CD14-positive monocyte (primary cell): ENCODE data around the gene HACD3. TPM values are rescaled to one million over a fixed set of nuclear protein-coding genes. Genes with fewer than 3 reads are reported as not detected.

Experiments
- DNase-seq, 3 donors: peaks; one replicate each; pipeline ENCODE4 v3.0.0-alpha.2; 2011 to 2022
- H2AFZ ChIP-seq: 2 replicates; pipeline ENCODE4 v1.6.0; 2012; ENCODE audit warnings: mild to moderate bottlenecking, low read depth, low read length, inconsistent platforms; ENCODE audit not compliant: insufficient read depth, poor library complexity, severe bottlenecking
- H3K27ac ChIP-seq, 2 donors: 1 replicate in 1 of 2; 2 replicates in 1 of 2; pipeline ENCODE4 v1.5.1; 2012 to 2013; ENCODE audit warnings: low read length in 2 of 2, control low read depth in 1 of 2, inconsistent platforms in 1 of 2, low read depth in 1 of 2, mild to moderate bottlenecking in 1 of 2
- H3K27me3 ChIP-seq, 2 donors: one replicate each; pipeline versions ENCODE4 v1.6.0 to v1.6.1; 2011 to 2013; ENCODE audit warnings: low read length in 2 of 2; ENCODE audit not compliant: control insufficient read depth in 2 of 2, insufficient read depth in 2 of 2
- H3K36me3 ChIP-seq, 2 donors: replicated peaks in 1 of 2; 1 replicate in 1 of 2; 2 replicates in 1 of 2; pipeline versions ENCODE4 v1.5.1 to v1.6.1; 2012 to 2013; ENCODE audit warnings: low read length in 2 of 2, control low read depth in 1 of 2, inconsistent platforms in 1 of 2, mild to moderate bottlenecking in 1 of 2; ENCODE audit not compliant: insufficient read depth in 2 of 2, control insufficient read depth in 1 of 2
- H3K4me1 ChIP-seq, 2 donors: 1 replicate in 1 of 2; 2 replicates in 1 of 2; pipeline versions ENCODE4 v1.5.1 to v1.6.1; 2012 to 2013; ENCODE audit warnings: low read length in 2 of 2, control low read depth in 1 of 2, inconsistent platforms in 1 of 2, mild to moderate bottlenecking in 1 of 2, moderate library complexity in 1 of 2; ENCODE audit not compliant: insufficient read depth in 2 of 2, control insufficient read depth in 1 of 2
- H3K4me2 ChIP-seq: replicated peaks from 2 replicates; pipeline ENCODE3; 2012; ENCODE audit warnings: low read length, moderate library complexity, mild to moderate bottlenecking; ENCODE audit not compliant: poor library complexity, severe bottlenecking; ENCODE audit errors: extremely low read depth
- H3K4me3 ChIP-seq, 3 experiments: fragments of 200-600 bp in 1 of 3; sonication (generic) in 1 of 3; replicated peaks in 1 of 3; 1 replicate in 2 of 3; 2 replicates in 1 of 3; pipeline ENCODE4 v1.5.1; 2011 to 2013; ENCODE audit warnings: low read length in 3 of 3, mild to moderate bottlenecking in 3 of 3, control low read depth in 2 of 3, low read depth in 2 of 3, inconsistent platforms in 1 of 3, moderate library complexity in 1 of 3
- H3K79me2 ChIP-seq: 2 replicates; pipeline ENCODE4 v1.6.0; 2012; ENCODE audit warnings: mild to moderate bottlenecking, control low read depth, inconsistent platforms, low read length, moderate library complexity; ENCODE audit not compliant: insufficient read depth
- H3K9ac ChIP-seq: 2 replicates; pipeline ENCODE4 v1.6.0; 2017; ENCODE audit warnings: low read length, mild to moderate bottlenecking; ENCODE audit not compliant: insufficient read depth, poor library complexity, severe bottlenecking
- H3K9me3 ChIP-seq, 2 donors: replicated peaks in 1 of 2; 1 replicate in 1 of 2; 2 replicates in 1 of 2; pipeline versions ENCODE4 v1.5.1 to v1.6.1; 2012 to 2013; ENCODE audit warnings: low read length in 2 of 2, control low read depth in 1 of 2; ENCODE audit not compliant: control insufficient read depth in 1 of 2, insufficient read depth in 1 of 2
- H4K20me1 ChIP-seq: 2 replicates; pipeline ENCODE4 v1.6.0; 2012; ENCODE audit warnings: mild to moderate bottlenecking, low read length, control low read depth, moderate library complexity; ENCODE audit not compliant: insufficient read depth
- H3K27ac Mint-ChIP-seq, 7 donors: one replicate each; pipeline ENCODE4 v1.8.0; 2020; ENCODE audit warnings: mild to moderate bottlenecking in 7 of 7, mixed read lengths in 7 of 7, moderate library complexity in 6 of 7, inconsistent platforms in 2 of 7
- H3K27me3 Mint-ChIP-seq, 3 donors: one replicate each; pipeline ENCODE4 v1.8.0; 2021 to 2022; ENCODE audit warnings: low read depth in 3 of 3, mild to moderate bottlenecking in 3 of 3, mixed read lengths in 3 of 3, moderate library complexity in 3 of 3, inconsistent platforms in 1 of 3
- H3K36me3 Mint-ChIP-seq, 2 donors: one replicate each; pipeline ENCODE4 v1.8.0; 2020; ENCODE audit warnings: mixed read lengths in 2 of 2, inconsistent platforms in 1 of 2, mild to moderate bottlenecking in 1 of 2
- H3K4me1 Mint-ChIP-seq: one replicate; pipeline ENCODE4 v1.8.0; 2020; ENCODE audit warnings: mild to moderate bottlenecking, mixed read lengths
- H3K4me3 Mint-ChIP-seq, 2 donors: one replicate each; pipeline ENCODE4 v1.8.0; 2020; ENCODE audit warnings: mild to moderate bottlenecking in 2 of 2, mixed read lengths in 2 of 2, moderate library complexity in 1 of 2
- H3K9me3 Mint-ChIP-seq, 7 donors: one replicate each; pipeline ENCODE4 v1.8.0; 2020 to 2022; ENCODE audit warnings: mixed read lengths in 7 of 7, mild to moderate bottlenecking in 6 of 7, moderate library complexity in 6 of 7, inconsistent platforms in 2 of 7
- CTCF ChIP-seq: fragments of 200-600 bp; IDR thresholded peaks from one replicate; pipeline ENCODE4 v1.8.0; 2022; ENCODE audit warnings: antibody characterized with exemption, mild to moderate bottlenecking
- WGBS: methylation state at CpG from one replicate; pipeline ENCODE4 v1.1.5; 2013; ENCODE audit warnings: missing lambda C conversion rate; ENCODE audit not compliant: insufficient coverage; 5-methylcytosine and 5-hydroxymethylcytosine counted together
- intact Hi-C, 2 donors: fragments of 100-400 bp; cut with micrococcal nuclease; formaldehyde crosslinking; loops; one replicate each; pipeline versions ENCODE4 v1.15.0 to v1.15.1; 2023
- polyA plus RNA-seq, 3 donors: library from polyadenylated mRNA; depleted of rRNA in 1 of 3; unstranded in 2 of 3; stranded (reverse) in 1 of 3; fragments of 300-500 nt in 2 of 3; fragments of >200 nt in 1 of 3; fragmentation: Illumina TruSeq in 2 of 3; gene quantifications; 1 replicate in 2 of 3; 2 replicates in 1 of 3; pipeline ENCODE4 v1.2.3, GENCODE V29; 2012 to 2021

The HACD3 gene
- polyA plus RNA-seq, 3 donors = 2.4 to 12.1 (median 10.8) TPM

DNA sequence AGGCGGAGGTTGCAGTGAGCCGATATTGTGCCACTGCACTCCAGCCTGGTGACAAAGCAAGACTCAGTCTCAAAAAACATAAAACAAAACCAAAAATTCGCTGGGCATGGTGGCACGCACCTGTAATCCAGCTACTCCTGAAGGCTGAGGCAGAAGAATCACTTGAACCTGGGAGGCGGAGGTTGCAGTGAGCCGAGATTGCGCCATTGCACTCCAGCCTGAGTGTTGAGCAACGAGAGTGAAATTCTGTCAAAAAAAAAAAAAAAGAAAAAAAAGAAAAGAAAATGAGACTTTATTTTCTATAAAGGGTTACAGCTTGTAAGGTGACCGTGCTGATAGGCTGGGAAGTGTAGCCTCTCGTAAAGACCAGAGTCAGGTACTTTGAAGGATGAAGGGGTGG lies 6.0 kb upstream of the HACD3 start:
- no peaks in the 10 kb centered on the region for H4K20me1 ChIP-seq
- intact Hi-C loops = no loop called here
- no peak overlapping the region for H2AFZ ChIP-seq
- no peak for TF ChIP-seq CTCF
- WGBS = 82% methylated on average over 5 of the region's 10 CpGs
- H3K27ac ChIP-seq = no peak overlapping the region
- Mint-ChIP-seq H3K36me3 (no peaks in the 10 kb centered on the region), H3K4me1 (no peaks in the 10 kb centered on the region), H3K4me3 (no peak overlapping the region), H3K9me3 (no peaks in the 10 kb centered on the region), H3K27me3 (peaks cover 0 to 10% (median 1%) of the 10 kb centered on the region in 3 donors), H3K27ac (no peak overlapping the region)
- no peak overlapping the region for H3K4me2 ChIP-seq
- H3K4me3 ChIP-seq = no peak overlapping the region
- H3K9ac ChIP-seq = no peak overlapping the region
- H3K36me3 ChIP-seq = no peaks in the 10 kb centered on the region
- no peaks in the 10 kb centered on the region for H3K4me1 ChIP-seq
- H3K9me3 ChIP-seq = no peaks in the 10 kb centered on the region
- H3K79me2 ChIP-seq = no peaks in the 10 kb centered on the region
- no peak for DNase-seq
- H3K27me3 ChIP-seq = no peaks in the 10 kb centered on the region

DNA sequence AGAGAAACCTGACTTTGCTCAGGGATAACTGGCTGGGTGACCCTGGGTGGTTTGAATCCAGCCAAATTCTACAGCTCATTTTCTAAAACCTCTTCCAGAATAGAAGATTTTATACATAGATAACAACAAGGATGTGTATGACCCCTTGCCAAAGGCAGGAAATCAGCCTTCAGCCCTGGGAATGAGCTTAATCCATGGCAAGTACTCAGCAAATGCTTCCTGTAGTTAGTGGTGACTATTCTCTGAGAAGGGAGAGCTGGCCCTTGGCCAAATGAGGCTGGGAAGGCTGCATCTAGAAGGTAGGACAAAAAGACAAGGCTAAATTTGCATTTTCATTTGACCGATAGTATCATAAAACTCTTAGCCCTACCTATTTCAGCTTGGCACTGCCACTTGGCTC lies 4.6 kb upstream of the HACD3 start:
- no CpG with 5 or more reads among the region's 1 CpG for WGBS

More for the DNA sequence above, 4.6 kb upstream of the HACD3 start:
- H3K4me1 Mint-ChIP-seq = peaks cover 5% of the 10 kb centered on the region
- Histone ChIP-seq H3K4me2 (no peak overlapping the region), H4K20me1 (no peaks in the 10 kb centered on the region), H3K79me2 (peaks cover 4% of the 10 kb centered on the region), H3K27me3 (no peaks in the 10 kb centered on the region), H3K9ac (no peak overlapping the region), H3K9me3 (no peaks in the 10 kb centered on the region), H2AFZ (no peak overlapping the region), H3K36me3 (no peaks in the 10 kb centered on the region), H3K4me3 (no peak overlapping the region), H3K27ac (no peak overlapping the region), H3K4me1 (peaks cover 5 to 10% of the 10 kb centered on the region in 2 donors)
- no peaks in the 10 kb centered on the region for H3K36me3 Mint-ChIP-seq
- no peak for TF ChIP-seq CTCF
- intact Hi-C loops = no loop called here
- no peak overlapping the region for H3K4me3 Mint-ChIP-seq
- H3K27me3 Mint-ChIP-seq = peaks cover 0 to 10% (median 1%) of the 10 kb centered on the region in 3 donors
- no peak overlapping the region for H3K27ac Mint-ChIP-seq
- no peaks in the 10 kb centered on the region for H3K9me3 Mint-ChIP-seq
- no peak for DNase-seq
